NB4 (cell line): ENCODE results near the gene PSMC5.
A peak's percentile ranks its signal among the peaks of the same experiment; 100 is the strongest.

Experiments used
- CTCF ChIP-seq: IDR thresholded peaks from one replicate; pipeline ENCODE4 v1.5.1; 2012; ENCODE audit warnings: low read depth, low read length
- MAX ChIP-seq: IDR thresholded peaks from 2 replicates; pipeline ENCODE4 v1.6.1; 2011; ENCODE audit warnings: low read depth, low read length
- MYC ChIP-seq: IDR thresholded peaks from 2 replicates; pipeline ENCODE4 v1.6.1; 2011; ENCODE audit warnings: low read depth, low read length
- POLR2A ChIP-seq: IDR thresholded peaks from 2 replicates; pipeline ENCODE4 v1.6.1; 2011; ENCODE audit warnings: mild to moderate bottlenecking; ENCODE audit not compliant: insufficient read length; ENCODE audit errors: extremely low read depth

- TF ChIP-seq MAX, result no peak
- TF ChIP-seq CTCF, result no peak
- TF ChIP-seq POLR2A, result peak; percentile 25
- TF ChIP-seq MYC, result peak; percentile 41
These were observed 15.5 kb downstream of the PSMC5 start, which contains the start of gene SMARCD2 for GRCh38 chr17:63842540-63843386.
